ENCODE measurements around the gene NEDD4L. TPM values are rescaled to one million over a fixed set of nuclear protein-coding genes. Genes with fewer than 3 reads are reported as not detected.

The NEDD4L gene
- polyA plus RNA-seq, 1 experiment = 14.1 TPM

- Histone ChIP-seq H3K36me3 (ENCODE audit: control insufficient read depth, insufficient read depth, low read length) (no peaks in the 10 kb centered on the region), H3K27me3 (ENCODE audit: control insufficient read depth, insufficient read depth, low read length) (no peaks in the 10 kb centered on the region), H3K4me3 (ENCODE audit: low read depth, low read length) (no peak overlapping the region)
- POLR2A ChIA-PET = no interaction called here
- CTCF ChIA-PET = interaction anchor here (0.6 to 2.1 kb wide), 2 partner anchors 10 to 11 kb away, joined by 5 to 6 read pairs; no protein-coding TSS in a partner anchor
- TF ChIP-seq, protein P1, sequence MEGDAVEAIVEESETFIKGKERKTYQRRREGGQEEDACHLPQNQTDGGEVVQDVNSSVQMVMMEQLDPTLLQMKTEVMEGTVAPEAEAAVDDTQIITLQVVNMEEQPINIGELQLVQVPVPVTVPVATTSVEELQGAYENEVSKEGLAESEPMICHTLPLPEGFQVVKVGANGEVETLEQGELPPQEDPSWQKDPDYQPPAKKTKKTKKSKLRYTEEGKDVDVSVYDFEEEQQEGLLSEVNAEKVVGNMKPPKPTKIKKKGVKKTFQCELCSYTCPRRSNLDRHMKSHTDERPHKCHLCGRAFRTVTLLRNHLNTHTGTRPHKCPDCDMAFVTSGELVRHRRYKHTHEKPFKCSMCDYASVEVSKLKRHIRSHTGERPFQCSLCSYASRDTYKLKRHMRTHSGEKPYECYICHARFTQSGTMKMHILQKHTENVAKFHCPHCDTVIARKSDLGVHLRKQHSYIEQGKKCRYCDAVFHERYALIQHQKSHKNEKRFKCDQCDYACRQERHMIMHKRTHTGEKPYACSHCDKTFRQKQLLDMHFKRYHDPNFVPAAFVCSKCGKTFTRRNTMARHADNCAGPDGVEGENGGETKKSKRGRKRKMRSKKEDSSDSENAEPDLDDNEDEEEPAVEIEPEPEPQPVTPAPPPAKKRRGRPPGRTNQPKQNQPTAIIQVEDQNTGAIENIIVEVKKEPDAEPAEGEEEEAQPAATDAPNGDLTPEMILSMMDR (IDR thresholded peaks at IDR 0.05; ENCODE audit: insufficient read depth, low read depth, low read length) = no peak
- DNase-seq (ENCODE audit: low read depth) = no peak
These were observed 311.2 kb downstream of the NEDD4L start for GRCh38 chr18:58355243-58355642.

GRCh38 chr18:58359218-58359617 lies 315.2 kb downstream of the NEDD4L start:
- no peak for DNase-seq (ENCODE audit: low read depth)
- no peaks in the 10 kb centered on the region for H3K27me3 ChIP-seq (ENCODE audit: control insufficient read depth, insufficient read depth, low read length)
- no peak overlapping the region for H3K4me3 ChIP-seq (ENCODE audit: low read depth, low read length)
- no peaks in the 10 kb centered on the region for H3K36me3 ChIP-seq (ENCODE audit: control insufficient read depth, insufficient read depth, low read length)
- TF ChIP-seq, protein P1 (IDR thresholded peaks at IDR 0.05; ENCODE audit: insufficient read depth, low read depth, low read length) = no peak
- ChIA-PET CTCF (interaction anchor here (0.6 kb wide), 1 partner anchor 44 kb away, joined by 4 read pairs; no protein-coding TSS in a partner anchor), POLR2A (no interaction called here)

GRCh38 chr18:58359620-58360019 lies 315.6 kb downstream of the NEDD4L start:
- Histone ChIP-seq H3K27me3 (ENCODE audit: control insufficient read depth, insufficient read depth, low read length) (no peaks in the 10 kb centered on the region), H3K36me3 (ENCODE audit: control insufficient read depth, insufficient read depth, low read length) (no peaks in the 10 kb centered on the region), H3K4me3 (ENCODE audit: low read depth, low read length) (no peak overlapping the region)
- POLR2A ChIA-PET = no interaction called here
- DNase-seq (ENCODE audit: low read depth) = no peak
- TF ChIP-seq, protein P1 (IDR thresholded peaks at IDR 0.05; ENCODE audit: insufficient read depth, low read depth, low read length) = no peak
- CTCF ChIA-PET = no interaction called here

- no peak for DNase-seq (ENCODE audit: low read depth)
- H3K27me3 ChIP-seq (ENCODE audit: control insufficient read depth, insufficient read depth, low read length) = no peaks in the 10 kb centered on the region
- TF ChIP-seq, protein P1 (IDR thresholded peaks at IDR 0.05; ENCODE audit: insufficient read depth, low read depth, low read length) = no peak
- H3K4me3 ChIP-seq (ENCODE audit: low read depth, low read length) = no peak overlapping the region
- POLR2A ChIA-PET = no interaction called here
- no peaks in the 10 kb centered on the region for H3K36me3 ChIP-seq (ENCODE audit: control insufficient read depth, insufficient read depth, low read length)
- CTCF ChIA-PET = no interaction called here
These were observed 316.3 kb downstream of the NEDD4L start for GRCh38 chr18:58360324-58360723.

DNA sequence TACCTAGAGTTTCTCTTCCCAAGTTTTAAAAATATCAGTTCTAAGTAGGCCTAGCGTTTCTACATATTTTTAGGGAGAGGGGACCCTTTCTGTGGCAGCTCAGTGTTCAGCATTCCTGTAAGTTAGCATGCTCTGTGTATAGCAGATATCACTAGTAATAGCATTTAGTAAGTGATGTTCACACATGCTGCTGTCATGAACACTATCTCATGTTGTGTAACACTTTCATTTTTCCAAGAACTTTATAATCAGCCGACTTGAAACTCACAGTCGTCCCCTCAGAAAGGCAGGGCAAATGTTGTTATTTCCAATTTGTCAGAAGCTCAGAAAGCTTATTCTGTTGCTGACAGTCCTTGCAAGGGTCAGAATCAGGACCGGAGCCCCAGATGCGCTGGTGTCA lies 317.2 kb downstream of the NEDD4L start:
- no peak overlapping the region for H3K4me3 ChIP-seq (ENCODE audit: low read depth, low read length)
- CTCF ChIA-PET = no interaction called here
- POLR2A ChIA-PET = no interaction called here

More for the DNA sequence above, 317.2 kb downstream of the NEDD4L start:
- no peak for DNase-seq (ENCODE audit: low read depth)
- TF ChIP-seq, protein P1 (IDR thresholded peaks at IDR 0.05; ENCODE audit: insufficient read depth, low read depth, low read length) = no peak
- H3K27me3 ChIP-seq (ENCODE audit: control insufficient read depth, insufficient read depth, low read length) = no peaks in the 10 kb centered on the region
- H3K36me3 ChIP-seq (ENCODE audit: control insufficient read depth, insufficient read depth, low read length) = no peaks in the 10 kb centered on the region

All from BJ (cell line).